Keratinocyte (primary cell): Measurements from ENCODE around the gene DPYD.

ENCODE experiments used
- EZH2 ChIP-seq: IDR thresholded peaks from one replicate; pipeline ENCODE4 v1.6.1; 2012; ENCODE audit warnings: inconsistent platforms, mild to moderate bottlenecking, low read length, moderate library complexity
- TF ChIP-seq, protein P1 (sequence below), 3 experiments: IDR thresholded peaks in 1 of 3; conservative IDR thresholded peaks in 1 of 3; optimal IDR thresholded peaks in 1 of 3; 2 replicates in 2 of 3; 3 replicates in 1 of 3; pipeline versions ENCODE3 to v1.5.1; 2011; ENCODE audit warnings: low read length in 3 of 3, mild to moderate bottlenecking in 3 of 3, moderate library complexity in 2 of 3, control low read depth in 1 of 3, inconsistent platforms in 1 of 3; ENCODE audit not compliant: insufficient read depth in 2 of 3; ENCODE audit errors: extremely low read depth in 1 of 3

- TF ChIP-seq EZH2, result no peak
- TF ChIP-seq, protein P1, sequence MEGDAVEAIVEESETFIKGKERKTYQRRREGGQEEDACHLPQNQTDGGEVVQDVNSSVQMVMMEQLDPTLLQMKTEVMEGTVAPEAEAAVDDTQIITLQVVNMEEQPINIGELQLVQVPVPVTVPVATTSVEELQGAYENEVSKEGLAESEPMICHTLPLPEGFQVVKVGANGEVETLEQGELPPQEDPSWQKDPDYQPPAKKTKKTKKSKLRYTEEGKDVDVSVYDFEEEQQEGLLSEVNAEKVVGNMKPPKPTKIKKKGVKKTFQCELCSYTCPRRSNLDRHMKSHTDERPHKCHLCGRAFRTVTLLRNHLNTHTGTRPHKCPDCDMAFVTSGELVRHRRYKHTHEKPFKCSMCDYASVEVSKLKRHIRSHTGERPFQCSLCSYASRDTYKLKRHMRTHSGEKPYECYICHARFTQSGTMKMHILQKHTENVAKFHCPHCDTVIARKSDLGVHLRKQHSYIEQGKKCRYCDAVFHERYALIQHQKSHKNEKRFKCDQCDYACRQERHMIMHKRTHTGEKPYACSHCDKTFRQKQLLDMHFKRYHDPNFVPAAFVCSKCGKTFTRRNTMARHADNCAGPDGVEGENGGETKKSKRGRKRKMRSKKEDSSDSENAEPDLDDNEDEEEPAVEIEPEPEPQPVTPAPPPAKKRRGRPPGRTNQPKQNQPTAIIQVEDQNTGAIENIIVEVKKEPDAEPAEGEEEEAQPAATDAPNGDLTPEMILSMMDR (optimal IDR thresholded peaks at IDR 0.05 in 1 of 3, IDR thresholded peaks at IDR 0.05 in 1 of 3, conservative IDR thresholded peaks at IDR 0.05 in 1 of 3; ENCODE audit: extremely low read depth in 1 of 3, insufficient read depth in 2 of 3, low read length in 3 of 3), result no peak
Observed at GRCh38 chr1:97050506-97050905, 870.3 kb downstream of the DPYD start.
